Measurements from ENCODE around the gene SUGT1.

- TF ChIP-seq, protein P1, sequence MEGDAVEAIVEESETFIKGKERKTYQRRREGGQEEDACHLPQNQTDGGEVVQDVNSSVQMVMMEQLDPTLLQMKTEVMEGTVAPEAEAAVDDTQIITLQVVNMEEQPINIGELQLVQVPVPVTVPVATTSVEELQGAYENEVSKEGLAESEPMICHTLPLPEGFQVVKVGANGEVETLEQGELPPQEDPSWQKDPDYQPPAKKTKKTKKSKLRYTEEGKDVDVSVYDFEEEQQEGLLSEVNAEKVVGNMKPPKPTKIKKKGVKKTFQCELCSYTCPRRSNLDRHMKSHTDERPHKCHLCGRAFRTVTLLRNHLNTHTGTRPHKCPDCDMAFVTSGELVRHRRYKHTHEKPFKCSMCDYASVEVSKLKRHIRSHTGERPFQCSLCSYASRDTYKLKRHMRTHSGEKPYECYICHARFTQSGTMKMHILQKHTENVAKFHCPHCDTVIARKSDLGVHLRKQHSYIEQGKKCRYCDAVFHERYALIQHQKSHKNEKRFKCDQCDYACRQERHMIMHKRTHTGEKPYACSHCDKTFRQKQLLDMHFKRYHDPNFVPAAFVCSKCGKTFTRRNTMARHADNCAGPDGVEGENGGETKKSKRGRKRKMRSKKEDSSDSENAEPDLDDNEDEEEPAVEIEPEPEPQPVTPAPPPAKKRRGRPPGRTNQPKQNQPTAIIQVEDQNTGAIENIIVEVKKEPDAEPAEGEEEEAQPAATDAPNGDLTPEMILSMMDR (conservative IDR thresholded peaks at IDR 0.05; ENCODE audit: low read length), result no peak
- no peak for TF ChIP-seq EZH2phosphoT487 (IDR thresholded peaks at IDR 0.05; ENCODE audit: borderline replicate concordance, low read depth, low read length)
These were observed 8.5 kb upstream of the SUGT1 start for GRCh38 chr13:52644108-52644507.

Measured in OCI-LY7 (cell line).